Ishikawa (cell line): ENCODE data around the gene POLN.

Experiments
- CEBPB ChIP-seq: IDR thresholded peaks from 2 replicates; pipeline ENCODE4 v1.6.1; 2012
- CREB1 ChIP-seq: IDR thresholded peaks from 2 replicates; pipeline ENCODE4 v1.6.1; 2012; ENCODE audit warnings: low read depth
- EP300 ChIP-seq: IDR thresholded peaks from 2 replicates; pipeline ENCODE4 v1.6.1; 2012; ENCODE audit warnings: borderline replicate concordance
- MAX ChIP-seq: IDR thresholded peaks from 2 replicates; pipeline ENCODE4 v1.6.1; 2012
- RAD21 ChIP-seq: IDR thresholded peaks from 2 replicates; pipeline ENCODE4 v1.6.1; 2012; ENCODE audit warnings: low read depth
- REST ChIP-seq: IDR thresholded peaks from 2 replicates; pipeline ENCODE4 v1.6.1; 2012; ENCODE audit warnings: low read depth, mild to moderate bottlenecking
- TAF1 ChIP-seq: IDR thresholded peaks from 2 replicates; pipeline ENCODE4 v1.6.1; 2012; ENCODE audit warnings: low read depth, mild to moderate bottlenecking
- TCF12 ChIP-seq: IDR thresholded peaks from 2 replicates; pipeline ENCODE4 v1.6.1; 2012; ENCODE audit warnings: low read depth
- YY1 ChIP-seq: IDR thresholded peaks from 2 replicates; pipeline ENCODE4 v1.6.1; 2012; ENCODE audit warnings: low read depth
- ZBTB7A ChIP-seq: IDR thresholded peaks from 2 replicates; pipeline ENCODE4 v1.6.1; 2012; ENCODE audit warnings: low read depth

GRCh38 chr4:2273221-2273620 is 31.3 kb upstream of the POLN start:
- TF ChIP-seq ZBTB7A (no peak), TAF1 (no peak), REST (no peak), RAD21 (no peak), YY1 (no peak), MAX (no peak), TCF12 (no peak), CEBPB (no peak), CREB1 (no peak), EP300 (no peak)
